Vagina (tissue), 2 donors: ENCODE measurements around the gene CACNG1. TPM values are rescaled to one million over a fixed set of nuclear protein-coding genes. Genes with fewer than 3 reads are reported as not detected.

ENCODE experiments used
- DNase-seq, 2 donors: peaks; one replicate each; pipeline ENCODE4 v3.0.0-alpha.2; 2017; ENCODE audit errors: extremely low spot score in 2 of 2
- H3K27ac ChIP-seq: fragments of 200-600 bp; sonication (generic); one replicate; pipeline ENCODE4 v1.5.1; 2019
- H3K27me3 ChIP-seq: fragments of 200-600 bp; sonication (generic); one replicate; pipeline ENCODE4 v1.5.1; 2019
- H3K36me3 ChIP-seq, 2 donors: fragments of 200-600 bp; sonication (generic); one replicate each; pipeline ENCODE4 v1.5.1; 2017 to 2019
- H3K4me1 ChIP-seq: fragments of 200-600 bp; sonication (generic); one replicate; pipeline ENCODE4 v1.5.1; 2019
- H3K4me3 ChIP-seq, 2 donors: fragments of 200-600 bp; sonication (generic); 1 replicate in 1 of 2; 2 replicates in 1 of 2; pipeline ENCODE4 v1.5.1; 2016 to 2019
- H3K9me3 ChIP-seq: fragments of 200-600 bp; sonication (generic); one replicate; pipeline ENCODE4 v1.5.1; 2019
- POLR2A ChIP-seq, 2 donors: fragments of 450-650 bp; IDR thresholded peaks; one replicate each; pipeline ENCODE4 v1.6.1; 2017; ENCODE audit warnings: antibody characterized with exemption in 2 of 2, mild to moderate bottlenecking in 2 of 2, moderate library complexity in 2 of 2
- POLR2AphosphoS5 ChIP-seq, 2 donors: sonication (generic); formaldehyde crosslinking; IDR thresholded peaks; one replicate each; pipeline ENCODE4 v1.9.0; 2017; ENCODE audit warnings: antibody characterized with exemption in 2 of 2, mild to moderate bottlenecking in 2 of 2, low read depth in 1 of 2; ENCODE audit not compliant: insufficient read depth in 1 of 2
- intact Hi-C: fragments of 100-400 bp; cut with DNase I; formaldehyde crosslinking; loops from one replicate; pipeline ENCODE4 v1.15.1; 2023
- total RNA-seq: library from RNA; depleted of rRNA; stranded (reverse); fragments of >200 nt; gene quantifications from one replicate; pipeline ENCODE4 v1.2.3, GENCODE V29; 2016
- TF ChIP-seq, protein P1 (sequence below), 3 experiments: fragments of 450-650 bp in 2 of 3; fragments of 200-600 bp in 1 of 3; sonication (generic) in 1 of 3; IDR thresholded peaks; one replicate each; pipeline ENCODE4 v1.5.1; 2017 to 2019; ENCODE audit warnings: antibody characterized with exemption in 3 of 3, mild to moderate bottlenecking in 2 of 3, moderate library complexity in 2 of 3

The CACNG1 gene, protein sequence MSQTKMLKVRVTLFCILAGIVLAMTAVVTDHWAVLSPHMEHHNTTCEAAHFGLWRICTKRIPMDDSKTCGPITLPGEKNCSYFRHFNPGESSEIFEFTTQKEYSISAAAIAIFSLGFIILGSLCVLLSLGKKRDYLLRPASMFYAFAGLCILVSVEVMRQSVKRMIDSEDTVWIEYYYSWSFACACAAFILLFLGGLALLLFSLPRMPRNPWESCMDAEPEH
- not detected for total RNA-seq

DNA sequence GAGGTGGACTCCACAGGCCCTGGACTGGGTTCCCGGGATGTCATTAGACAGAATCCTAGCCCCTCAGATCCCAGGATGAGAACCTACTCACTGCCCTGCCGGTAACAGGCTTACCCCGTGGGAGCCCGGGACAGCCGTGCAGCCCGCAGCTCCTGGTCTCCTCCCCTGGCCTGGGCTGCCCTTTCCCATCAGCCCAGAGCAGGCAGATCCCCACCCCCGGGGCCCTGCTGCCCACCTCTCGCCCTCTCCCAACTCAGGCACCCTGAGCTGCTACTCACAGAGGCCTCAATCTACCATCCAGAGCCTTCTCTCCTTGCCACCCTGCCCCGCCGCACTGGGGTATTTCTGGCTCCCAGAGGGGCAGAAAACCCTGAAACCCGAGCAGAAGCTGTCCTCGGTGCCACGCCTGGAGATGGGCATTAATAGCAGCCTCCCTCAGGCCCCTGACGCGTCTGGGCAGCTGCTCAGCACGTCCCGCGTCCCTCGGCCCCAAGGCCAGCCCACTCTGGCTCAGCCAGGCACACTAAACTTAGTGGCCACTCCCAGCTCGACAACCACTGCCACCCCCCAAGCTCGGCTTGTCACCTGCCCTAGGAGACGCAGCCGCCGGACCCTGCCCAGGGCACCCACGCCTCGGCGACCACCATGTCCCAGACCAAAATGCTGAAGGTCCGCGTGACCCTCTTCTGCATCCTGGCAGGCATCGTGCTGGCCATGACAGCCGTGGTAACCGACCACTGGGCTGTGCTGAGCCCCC, at the start of gene CACNG1:
Gene CACNG1, plus strand, starts transcription at position 539 of the 757 bp plus-strand sequence. Its CDS starts 107 bp downstream, at position 646.
- no peaks in the 10 kb centered on the region for H3K9me3 ChIP-seq
- H3K27me3 ChIP-seq, result no peaks in the 10 kb centered on the region
- TF ChIP-seq POLR2A (IDR thresholded peaks at IDR 0.05) (no peak), POLR2AphosphoS5 (IDR thresholded peaks at IDR 0.05; ENCODE audit: insufficient read depth in 1 of 2, low read depth in 1 of 2) (no peak)
- TF ChIP-seq, protein P1, sequence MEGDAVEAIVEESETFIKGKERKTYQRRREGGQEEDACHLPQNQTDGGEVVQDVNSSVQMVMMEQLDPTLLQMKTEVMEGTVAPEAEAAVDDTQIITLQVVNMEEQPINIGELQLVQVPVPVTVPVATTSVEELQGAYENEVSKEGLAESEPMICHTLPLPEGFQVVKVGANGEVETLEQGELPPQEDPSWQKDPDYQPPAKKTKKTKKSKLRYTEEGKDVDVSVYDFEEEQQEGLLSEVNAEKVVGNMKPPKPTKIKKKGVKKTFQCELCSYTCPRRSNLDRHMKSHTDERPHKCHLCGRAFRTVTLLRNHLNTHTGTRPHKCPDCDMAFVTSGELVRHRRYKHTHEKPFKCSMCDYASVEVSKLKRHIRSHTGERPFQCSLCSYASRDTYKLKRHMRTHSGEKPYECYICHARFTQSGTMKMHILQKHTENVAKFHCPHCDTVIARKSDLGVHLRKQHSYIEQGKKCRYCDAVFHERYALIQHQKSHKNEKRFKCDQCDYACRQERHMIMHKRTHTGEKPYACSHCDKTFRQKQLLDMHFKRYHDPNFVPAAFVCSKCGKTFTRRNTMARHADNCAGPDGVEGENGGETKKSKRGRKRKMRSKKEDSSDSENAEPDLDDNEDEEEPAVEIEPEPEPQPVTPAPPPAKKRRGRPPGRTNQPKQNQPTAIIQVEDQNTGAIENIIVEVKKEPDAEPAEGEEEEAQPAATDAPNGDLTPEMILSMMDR (IDR thresholded peaks at IDR 0.05), result no peak
- H3K27ac ChIP-seq, result no peak within 1 kb of the TSS
- no peaks in the 10 kb centered on the region for H3K36me3 ChIP-seq
- no peak within 1 kb of the TSS for H3K4me3 ChIP-seq
- DNase-seq, result no peak
- H3K4me1 ChIP-seq, result no peaks in the 10 kb centered on the region
- intact Hi-C loops, result no loop called here

DNA sequence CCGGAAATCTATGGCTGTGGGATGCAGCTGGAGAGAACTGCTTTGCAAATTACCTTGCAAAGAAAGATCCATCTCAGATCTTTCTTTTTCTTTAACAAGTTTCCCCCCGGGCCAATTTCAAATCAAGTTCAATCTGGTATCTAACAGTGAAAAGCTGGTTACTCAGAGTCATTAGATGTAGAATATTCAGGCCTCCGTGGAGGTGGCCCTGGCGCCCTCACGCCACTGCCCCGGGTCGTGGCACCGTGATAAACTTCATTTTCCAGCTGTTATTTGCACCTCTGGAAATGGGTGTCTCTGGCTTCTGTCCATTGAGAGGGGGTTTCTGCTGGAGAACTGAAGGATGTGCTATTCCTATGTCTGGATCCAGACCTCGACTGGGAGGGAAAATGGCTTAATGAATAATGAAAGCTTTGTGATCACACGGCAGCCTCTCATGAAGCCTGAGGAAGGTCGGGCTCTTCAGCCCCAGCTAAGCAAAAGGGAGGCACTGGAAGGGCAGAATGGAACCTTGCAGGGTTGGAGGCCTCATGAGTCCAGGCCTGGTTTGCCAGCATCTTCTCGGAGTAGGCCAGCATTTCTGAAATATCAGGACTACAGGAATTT, 49.3 kb upstream of the CACNG1 start:
- H3K36me3 ChIP-seq, result no peaks in the 10 kb centered on the region
- no peak overlapping the region for H3K27ac ChIP-seq
- TF ChIP-seq, protein P1 (IDR thresholded peaks at IDR 0.05), result no peak
- TF ChIP-seq POLR2AphosphoS5 (IDR thresholded peaks at IDR 0.05; ENCODE audit: insufficient read depth in 1 of 2, low read depth in 1 of 2) (no peak), POLR2A (IDR thresholded peaks at IDR 0.05) (no peak)
- H3K27me3 ChIP-seq, result no peaks in the 10 kb centered on the region
- no peak overlapping the region for H3K4me3 ChIP-seq
- H3K4me1 ChIP-seq, result no peaks in the 10 kb centered on the region
- intact Hi-C loops, result no loop called here
- no peak for DNase-seq
- H3K9me3 ChIP-seq, result no peaks in the 10 kb centered on the region

DNA sequence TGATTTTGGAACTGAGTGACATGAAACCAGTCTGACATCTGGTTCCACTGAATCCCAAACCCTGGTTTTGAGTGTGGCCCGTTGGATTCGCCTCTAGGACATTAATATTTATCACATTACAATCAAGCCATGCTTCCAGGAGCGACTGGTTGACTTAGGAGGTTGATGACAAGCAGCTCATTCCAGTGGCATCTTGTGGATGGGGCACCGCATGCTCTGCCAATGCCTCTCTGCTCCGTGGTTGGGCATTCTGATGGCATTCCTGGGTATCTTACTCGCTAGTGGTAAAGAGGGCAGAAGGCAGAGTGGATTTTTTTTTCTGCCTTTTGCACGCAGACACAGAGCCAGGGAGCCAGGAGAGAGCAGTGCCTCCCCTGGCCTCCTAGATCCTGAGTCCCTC, 48.4 kb upstream of the CACNG1 start:
- intact Hi-C loops, result no loop called here
- Histone ChIP-seq H3K36me3 (no peaks in the 10 kb centered on the region), H3K4me3 (no peak overlapping the region), H3K27ac (no peak overlapping the region), H3K27me3 (no peaks in the 10 kb centered on the region), H3K9me3 (no peaks in the 10 kb centered on the region), H3K4me1 (no peaks in the 10 kb centered on the region)
- no peak for DNase-seq
- TF ChIP-seq POLR2A (IDR thresholded peaks at IDR 0.05), result no peak
- TF ChIP-seq, protein P1 (IDR thresholded peaks at IDR 0.05), result no peak
- TF ChIP-seq POLR2AphosphoS5 (IDR thresholded peaks at IDR 0.05; ENCODE audit: insufficient read depth in 1 of 2, low read depth in 1 of 2), result no peak

DNA sequence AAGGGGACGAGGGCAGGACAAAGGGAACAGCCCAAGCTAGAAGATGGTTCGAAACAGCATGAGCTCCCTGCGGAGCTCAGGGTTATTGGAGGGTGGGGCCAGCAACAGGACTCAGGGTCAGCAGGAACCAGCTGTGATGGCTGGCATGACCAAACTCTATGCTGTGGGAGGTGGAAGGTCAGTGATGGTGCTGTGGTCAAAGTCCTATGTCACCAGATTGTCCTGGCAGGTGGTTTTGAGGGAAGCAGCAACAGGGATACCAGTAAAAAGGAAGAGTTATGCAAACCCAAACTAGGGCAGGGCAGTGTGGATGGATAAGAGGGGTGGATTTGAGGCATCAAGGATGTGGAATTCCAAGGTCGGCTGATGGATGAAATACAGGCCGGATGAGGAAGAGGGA, 47.4 kb upstream of the CACNG1 start:
- Histone ChIP-seq H3K36me3 (no peaks in the 10 kb centered on the region), H3K4me3 (no peak overlapping the region), H3K9me3 (no peaks in the 10 kb centered on the region), H3K27ac (no peak overlapping the region), H3K27me3 (no peaks in the 10 kb centered on the region), H3K4me1 (no peaks in the 10 kb centered on the region)
- no peak for DNase-seq
- TF ChIP-seq POLR2AphosphoS5 (IDR thresholded peaks at IDR 0.05; ENCODE audit: insufficient read depth in 1 of 2, low read depth in 1 of 2) (no peak), POLR2A (IDR thresholded peaks at IDR 0.05) (no peak)
- TF ChIP-seq, protein P1 (IDR thresholded peaks at IDR 0.05), result no peak
- intact Hi-C loops, result no loop called here
